ENCODE data around the gene TFDP2. TPM values are rescaled to one million over a fixed set of nuclear protein-coding genes. Genes with fewer than 3 reads are reported as not detected.

Gene TFDP2
- total and polyA plus RNA-seq, 9 of the 15 experiments (the other 6 are each of a cell fraction or from before 2014, with no cell fraction given): 95.6 to 179 (median 126) TPM

- TF ChIP-seq TOE1 (IDR thresholded peaks at IDR 0.05; ENCODE audit: borderline replicate concordance): no peak
- no peak for TF ChIP-seq TOE1 (CRISPR knock-in tag; IDR thresholded peaks at IDR 0.05; ENCODE audit: borderline replicate concordance, low read depth)
- no peak for TF ChIP-seq ZNF699 (CRISPR knock-in tag; IDR thresholded peaks at IDR 0.05; ENCODE audit: insufficient replicate concordance)
- TF ChIP-seq TAF7 (tag; IDR thresholded peaks at IDR 0.05): no peak
- TF ChIP-seq NCOA6 (IDR thresholded peaks at IDR 0.05): no peak
- TF ChIP-seq CBX2 (IDR thresholded peaks at IDR 0.05; ENCODE audit: insufficient read depth, low read length, poor library complexity, severe bottlenecking): no peak
- no peak for TF ChIP-seq PHF20 (IDR thresholded peaks at IDR 0.05; ENCODE audit: partially characterized antibody)
- TF ChIP-seq E2F1 (CRISPR knock-in tag; IDR thresholded peaks at IDR 0.05): no peak
- TF ChIP-seq POLR2AphosphoS2 (IDR thresholded peaks at IDR 0.05; ENCODE audit: low read length): no peak
- TF ChIP-seq MAX (CRISPR knock-in tag; IDR thresholded peaks at IDR 0.05): no peak
- no peak for TF ChIP-seq TEAD2 (tag; IDR thresholded peaks at IDR 0.05)
- TF ChIP-seq AFF4 (CRISPR knock-in tag; IDR thresholded peaks at IDR 0.05): no peak
- no peak for TF ChIP-seq BRF1 (IDR thresholded peaks at IDR 0.05; ENCODE audit: borderline replicate concordance, extremely low read depth, insufficient read length)
- no peak for TF ChIP-seq KAT7 (CRISPR knock-in tag; IDR thresholded peaks at IDR 0.05; ENCODE audit: borderline replicate concordance)
- peak; percentile 67; the same call in 1 of the 2 replicates for TF ChIP-seq TEAD4 (IDR thresholded peaks at IDR 0.05; ENCODE audit: low read length)
- no peak for TF ChIP-seq TEAD4 (CRISPR knock-in tag; IDR thresholded peaks at IDR 0.05; ENCODE audit: borderline replicate concordance)
- TF ChIP-seq PPARD (CRISPR knock-in tag; IDR thresholded peaks at IDR 0.05): no peak
- no peak for TF ChIP-seq KLF6 (CRISPR knock-in tag; IDR thresholded peaks at IDR 0.05; ENCODE audit: borderline replicate concordance)
- TF ChIP-seq RBFOX2 (IDR thresholded peaks at IDR 0.05; ENCODE audit: low read depth, low read length): 0 out of 2 replicates have a peak, but pooled peaks have one; percentile 22
- TF ChIP-seq KAT2B (IDR thresholded peaks at IDR 0.05; ENCODE audit: low read depth, low read length): no peak
- TF ChIP-seq ZNF133 (CRISPR knock-in tag; IDR thresholded peaks at IDR 0.05): no peak
- no peak for TF ChIP-seq TEAD1 (CRISPR knock-in tag; IDR thresholded peaks at IDR 0.05)
- no peak for TF ChIP-seq EZH2 (IDR thresholded peaks at IDR 0.05; ENCODE audit: borderline replicate concordance, low read depth, low read length)
- no peak for TF ChIP-seq NUFIP1 (IDR thresholded peaks at IDR 0.05; ENCODE audit: partially characterized antibody)
Observed at GRCh38 chr3:142021127-142021526, 128.2 kb downstream of the TFDP2 start (continued).

Data from K562 (cell line).